Mucosa of descending colon (tissue), 3 donors: ENCODE measurements around the gene MTFR2. TPM values are rescaled to one million over a fixed set of nuclear protein-coding genes. Genes with fewer than 3 reads are reported as not detected.

Source experiments
- ATAC-seq: fragments of 200-7000 bp; cut with Tn5 transposase; one replicate; pipeline ENCODE4 v1.9.1; 2020; ENCODE audit warnings: mild to moderate bottlenecking, moderate library complexity
- DNase-seq, 3 donors: peaks; one replicate each; pipeline ENCODE4 v3.0.0-alpha.2; 2020
- H3K36me3 ChIP-seq: fragments of 200-600 bp; one replicate; pipeline ENCODE4 v1.8.0; 2021; ENCODE audit warnings: low read depth, mild to moderate bottlenecking
- H3K4me1 ChIP-seq: fragments of 200-600 bp; one replicate; pipeline ENCODE4 v1.8.0; 2021; ENCODE audit warnings: low read depth, mild to moderate bottlenecking
- H3K4me3 ChIP-seq: fragments of 200-600 bp; one replicate; pipeline ENCODE4 v1.8.0; 2021; ENCODE audit warnings: mild to moderate bottlenecking
- H3K9me3 ChIP-seq: fragments of 200-600 bp; one replicate; pipeline ENCODE4 v1.8.0; 2021; ENCODE audit warnings: mild to moderate bottlenecking
- intact Hi-C, 2 donors: fragments of 100-400 bp; cut with DNase I in 1 of 2; cut with micrococcal nuclease in 1 of 2; formaldehyde crosslinking; loops; one replicate each; pipeline versions ENCODE4 v1.11.0 to v1.11.1; 2022; cut with DNase I, micrococcal nuclease
- total RNA-seq, 3 donors: library from RNA; stranded (reverse); fragmentation: NEBNext Ultra II Directional in 2 of 3; extraction: Animal tissue kit (Norgen Biotek cat#: 25700) in 2 of 3; gene quantifications; one replicate each; pipeline versions ENCODE4 v1.2.1 to v1.2.4, GENCODE V29; 2021 to 2023
- TF ChIP-seq, protein P1 (sequence below): fragments of 200-600 bp; IDR thresholded peaks from one replicate; pipeline ENCODE4 v1.8.0; 2022; ENCODE audit warnings: antibody characterized with exemption, mild to moderate bottlenecking
- donor health status: DM: no; HTN: no; CAD: no; lungs with moderate emphysema.
- donor health status: DM: no; HTN: no; CAD: no.
- donor health status: DM: no; HTN: yes; CAD: no.

MTFR2 gene
- total RNA-seq, 3 donors from 2014 or later = 2.2 to 5.1 (median 2.6) TPM

DNA sequence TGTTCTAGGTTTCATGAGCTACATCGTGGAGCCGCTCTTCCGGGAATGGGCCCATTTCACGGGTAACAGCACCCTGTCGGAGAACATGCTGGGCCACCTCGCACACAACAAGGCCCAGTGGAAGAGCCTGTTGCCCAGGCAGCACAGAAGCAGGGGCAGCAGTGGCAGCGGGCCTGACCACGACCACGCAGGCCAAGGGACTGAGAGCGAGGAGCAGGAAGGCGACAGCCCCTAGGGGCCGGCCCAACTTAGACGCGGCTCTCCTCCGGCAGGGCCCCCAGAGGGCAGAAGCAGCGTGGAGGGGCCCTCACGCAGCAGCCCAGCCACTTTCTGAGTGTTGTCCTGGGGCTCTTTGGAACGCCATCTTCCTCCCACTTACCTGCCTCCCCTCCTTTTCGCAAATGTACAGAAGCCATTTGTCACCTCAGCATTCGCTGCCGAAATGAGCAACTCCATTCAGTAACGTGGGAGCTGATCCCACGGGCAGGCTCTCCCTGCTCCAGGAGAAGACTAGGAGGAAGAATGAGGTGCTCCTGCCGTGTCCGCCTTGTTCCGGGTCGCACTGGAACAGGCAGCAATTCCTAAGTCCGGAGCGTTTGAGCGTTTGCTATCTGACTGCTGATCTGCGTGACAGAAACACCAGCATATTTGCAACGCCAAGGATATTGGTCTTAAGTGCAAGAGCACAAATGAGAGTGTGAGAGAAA is 58.4 kb downstream of the MTFR2 start:
- intact Hi-C loops = no loop called here
- ATAC-seq (no peak), DNase-seq (no peak)
- Histone ChIP-seq H3K36me3 (no peaks in the 10 kb centered on the region), H3K4me3 (no peak overlapping the region), H3K9me3 (no peaks in the 10 kb centered on the region), H3K4me1 (no peaks in the 10 kb centered on the region)
- TF ChIP-seq, protein P1, sequence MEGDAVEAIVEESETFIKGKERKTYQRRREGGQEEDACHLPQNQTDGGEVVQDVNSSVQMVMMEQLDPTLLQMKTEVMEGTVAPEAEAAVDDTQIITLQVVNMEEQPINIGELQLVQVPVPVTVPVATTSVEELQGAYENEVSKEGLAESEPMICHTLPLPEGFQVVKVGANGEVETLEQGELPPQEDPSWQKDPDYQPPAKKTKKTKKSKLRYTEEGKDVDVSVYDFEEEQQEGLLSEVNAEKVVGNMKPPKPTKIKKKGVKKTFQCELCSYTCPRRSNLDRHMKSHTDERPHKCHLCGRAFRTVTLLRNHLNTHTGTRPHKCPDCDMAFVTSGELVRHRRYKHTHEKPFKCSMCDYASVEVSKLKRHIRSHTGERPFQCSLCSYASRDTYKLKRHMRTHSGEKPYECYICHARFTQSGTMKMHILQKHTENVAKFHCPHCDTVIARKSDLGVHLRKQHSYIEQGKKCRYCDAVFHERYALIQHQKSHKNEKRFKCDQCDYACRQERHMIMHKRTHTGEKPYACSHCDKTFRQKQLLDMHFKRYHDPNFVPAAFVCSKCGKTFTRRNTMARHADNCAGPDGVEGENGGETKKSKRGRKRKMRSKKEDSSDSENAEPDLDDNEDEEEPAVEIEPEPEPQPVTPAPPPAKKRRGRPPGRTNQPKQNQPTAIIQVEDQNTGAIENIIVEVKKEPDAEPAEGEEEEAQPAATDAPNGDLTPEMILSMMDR = no peak

DNA sequence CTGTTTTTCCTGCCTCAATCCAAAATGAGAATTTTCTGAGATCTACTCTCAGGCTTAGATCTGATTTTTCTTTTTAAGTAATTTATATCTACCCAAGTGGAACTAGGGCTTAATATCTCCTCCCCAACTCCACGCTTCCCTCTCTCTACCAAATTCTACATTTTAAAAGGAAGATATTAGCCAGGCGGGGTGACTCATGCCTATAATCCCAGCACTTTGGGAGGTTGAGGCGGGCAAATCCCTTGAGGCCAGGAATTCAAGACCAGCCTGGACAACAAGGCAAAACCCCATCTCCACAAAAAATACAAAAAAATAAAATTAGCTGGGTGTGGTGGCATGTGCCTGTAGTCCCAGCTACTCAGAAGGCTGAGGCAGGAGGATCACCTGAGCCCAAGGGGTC is 61.0 kb downstream of the MTFR2 start:
- TF ChIP-seq, protein P1 = no peak
- Histone ChIP-seq H3K4me3 (no peak overlapping the region), H3K36me3 (no peaks in the 10 kb centered on the region)

DNA sequence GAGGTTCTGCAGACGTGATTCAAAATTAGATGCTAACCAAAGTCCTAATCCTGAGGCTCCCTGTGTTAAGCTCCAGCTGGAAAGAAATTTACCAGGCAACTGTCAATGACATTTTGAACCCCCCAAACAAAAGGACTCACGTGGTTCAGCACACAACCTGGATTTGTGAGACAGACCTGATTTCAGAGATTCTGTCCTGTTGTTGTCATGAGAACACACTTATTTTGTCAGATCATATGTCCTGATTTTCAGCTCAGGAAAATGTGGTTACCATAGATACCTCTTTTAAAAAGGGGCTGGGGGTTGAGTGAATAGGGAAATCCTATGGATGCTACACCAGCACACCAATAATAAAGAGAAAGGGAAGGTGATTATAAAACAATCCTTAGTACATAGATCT is 61.6 kb downstream of the MTFR2 start:
- Histone ChIP-seq H3K4me3 (no peak overlapping the region), H3K36me3 (no peaks in the 10 kb centered on the region), H3K9me3 (no peaks in the 10 kb centered on the region), H3K4me1 (no peaks in the 10 kb centered on the region)
- intact Hi-C loops = no loop called here
- TF ChIP-seq, protein P1 = no peak
- DNase-seq (no peak), ATAC-seq (no peak)

More for the DNA sequence above, 61.0 kb downstream of the MTFR2 start:
- no peaks in the 10 kb centered on the region for H3K9me3 ChIP-seq
- intact Hi-C loops = no loop called here
- no peaks in the 10 kb centered on the region for H3K4me1 ChIP-seq
- DNase-seq = no peak
- no peak for ATAC-seq

GRCh38 chr6:136186363-136186762 is 63.7 kb downstream of the MTFR2 start:
- ATAC-seq (no peak), DNase-seq (no peak)
- Histone ChIP-seq H3K4me3 (no peak overlapping the region), H3K9me3 (no peaks in the 10 kb centered on the region), H3K36me3 (no peaks in the 10 kb centered on the region), H3K4me1 (no peaks in the 10 kb centered on the region)
- TF ChIP-seq, protein P1 = no peak
- intact Hi-C loops = no loop called here

- ATAC-seq (no peak), DNase-seq (no peak)
- H3K9me3 ChIP-seq = no peaks in the 10 kb centered on the region
- H3K4me3 ChIP-seq = no peak overlapping the region
- no peaks in the 10 kb centered on the region for H3K36me3 ChIP-seq
- TF ChIP-seq, protein P1 = no peak
- intact Hi-C loops = no loop called here
- no peaks in the 10 kb centered on the region for H3K4me1 ChIP-seq
These were observed 65.4 kb downstream of the MTFR2 start for GRCh38 chr6:136184738-136185137.

- ATAC-seq (no peak), DNase-seq (no peak)
- H3K9me3 ChIP-seq = no peaks in the 10 kb centered on the region
- TF ChIP-seq, protein P1 = no peak
- no peaks in the 10 kb centered on the region for H3K36me3 ChIP-seq
- no peak overlapping the region for H3K4me3 ChIP-seq
- intact Hi-C loops = no loop called here
- H3K4me1 ChIP-seq = no peaks in the 10 kb centered on the region
These were observed 68.2 kb downstream of the MTFR2 start for GRCh38 chr6:136181861-136182260.
